Activated CD8-positive, alpha-beta memory T cell treated with anti-CD3 and anti-CD28 coated beads, Interleukin-2, amount 50 U/mL, for 48 hours (primary cell): ENCODE data around the gene SP140.
"Not testable (repeated sequence)": the region's sequence is repeated elsewhere in the genome, so short reads cannot be mapped to it uniquely, and the experiment has no call there.

Experiments used
- DNase-seq: peaks from one replicate; pipeline ENCODE4 v3.0.0-alpha.2; 2020

The SP140 gene

DNA sequence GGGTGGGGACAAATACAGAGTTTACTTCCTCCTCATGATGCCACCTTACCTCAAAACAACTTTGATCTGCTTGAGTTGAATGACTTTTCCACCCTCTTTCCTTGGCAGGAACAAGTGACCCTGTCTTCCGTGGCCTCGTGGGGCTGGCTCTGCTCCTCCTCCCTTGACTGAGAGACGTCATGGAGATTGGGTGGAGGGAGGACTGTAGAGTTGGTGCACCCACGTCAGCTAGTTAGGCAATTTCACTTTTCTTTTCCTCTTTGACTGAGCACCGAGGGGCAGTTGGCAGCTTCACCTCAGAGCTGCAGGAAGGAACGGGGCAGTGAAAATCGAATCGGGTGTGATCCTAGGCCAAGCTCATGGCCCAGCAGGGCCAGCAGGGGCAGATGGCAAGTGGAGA, at the start of gene SP140:
TSS of gene SP140 (plus strand) at position 251 of the 400 bp plus-strand sequence. CDS start at position 360, 109 bp downstream.
- peak; percentile 78 for DNase-seq

DNA sequence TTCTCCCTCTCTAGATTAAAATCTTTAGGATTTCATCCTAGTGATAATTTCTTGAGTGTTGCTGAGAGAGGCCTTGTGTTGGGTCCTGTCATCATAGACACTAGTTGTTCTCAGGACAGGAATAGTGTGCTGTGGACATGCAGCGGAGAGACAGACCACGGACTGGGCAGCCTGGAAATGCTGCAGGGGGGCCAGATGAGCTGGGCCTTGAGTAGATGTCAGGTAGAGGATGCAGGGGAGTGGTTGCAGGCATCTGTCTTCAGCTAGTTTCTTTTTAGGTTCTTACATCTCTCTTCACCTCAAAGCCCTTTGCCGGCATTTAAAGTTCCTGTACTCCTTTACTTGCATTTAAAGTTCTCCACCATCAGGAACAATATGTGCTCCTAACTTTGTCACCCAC, 48.5 kb upstream of the SP140 start:
- no peak for DNase-seq

DNA sequence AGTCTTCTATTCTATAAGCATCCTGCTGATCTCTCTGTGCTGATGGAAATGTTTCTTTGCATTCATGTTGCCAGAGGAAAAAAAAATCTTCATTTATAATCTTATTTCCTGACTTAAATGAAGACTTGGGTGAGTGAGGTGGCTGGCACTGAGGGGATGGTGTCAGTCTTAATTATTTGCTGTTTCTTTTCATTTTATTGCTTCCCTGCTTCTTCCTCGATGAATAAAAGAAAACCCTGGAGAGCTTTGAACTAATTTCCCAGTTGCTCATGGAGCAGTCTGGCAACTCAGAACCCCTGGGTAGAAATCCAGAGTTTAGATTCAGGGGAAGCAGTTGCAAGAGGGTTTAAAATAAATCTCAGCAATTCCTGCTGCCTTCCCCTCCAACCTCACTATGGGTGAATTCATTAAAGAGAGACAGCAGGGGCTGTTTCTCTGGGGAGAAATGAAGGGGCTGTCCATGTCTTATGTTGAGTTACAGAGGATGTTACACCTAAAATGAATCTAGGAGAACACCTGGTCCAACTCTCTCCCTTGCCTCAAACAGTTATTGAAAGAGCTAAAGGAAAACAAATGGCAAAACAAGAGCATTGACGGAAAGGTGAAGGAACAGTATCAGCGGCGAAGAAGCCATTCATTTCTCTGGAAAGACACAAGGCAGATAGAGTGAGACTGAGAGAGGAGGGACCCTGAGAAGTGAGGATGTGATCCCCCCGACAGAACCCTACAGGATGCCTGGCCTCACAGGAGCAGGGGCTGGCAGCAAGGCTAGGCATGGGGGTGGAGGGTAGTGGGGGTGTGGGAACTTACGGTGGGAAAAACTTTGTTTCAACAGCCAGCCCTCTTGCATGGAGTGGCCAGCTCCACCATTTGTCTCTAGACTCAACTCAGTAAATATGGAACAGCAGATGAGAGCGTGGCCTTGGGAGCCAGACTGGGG, 46.7 kb upstream of the SP140 start:
- DNase-seq, result no peak

DNA sequence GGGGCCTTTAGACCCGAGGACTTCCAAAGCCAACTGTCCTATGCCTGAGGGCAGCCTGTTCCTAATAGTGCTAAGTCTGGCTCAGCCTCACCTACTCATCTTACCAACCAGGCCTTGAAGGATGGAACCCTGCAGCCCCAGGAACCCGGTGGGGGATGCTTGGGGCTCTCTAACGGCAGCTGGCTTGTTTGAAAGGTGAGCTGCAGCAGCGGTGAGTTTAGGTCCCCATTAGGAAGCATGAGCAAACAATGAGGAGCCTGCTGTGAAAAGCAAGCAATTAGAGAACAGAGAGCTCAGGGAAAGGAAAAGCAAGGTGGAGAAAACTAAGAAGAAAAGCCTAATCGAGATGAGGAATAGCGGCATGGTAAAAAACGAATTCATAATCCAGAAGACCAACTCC, 45.6 kb upstream of the SP140 start:
- no peak for DNase-seq

DNA sequence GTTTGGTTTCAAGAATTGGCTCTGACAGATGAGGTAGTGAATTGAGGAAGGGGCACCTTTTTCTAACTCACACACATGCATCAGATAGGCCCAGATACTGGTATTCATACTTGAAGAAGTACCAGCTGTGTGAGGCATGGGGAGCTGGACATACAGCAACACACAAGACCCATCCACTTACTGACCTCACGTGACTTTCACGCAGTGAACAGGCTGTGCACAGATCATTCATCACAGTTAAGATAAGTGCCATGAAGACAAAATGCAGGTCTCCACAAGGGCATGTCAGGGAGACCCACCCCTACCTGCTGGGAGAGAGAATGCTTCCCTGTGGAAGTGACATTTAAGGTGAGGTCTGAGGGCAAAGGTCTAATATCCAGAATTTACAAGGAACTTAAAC, 44.3 kb upstream of the SP140 start:
- DNase-seq, result no peak

DNA sequence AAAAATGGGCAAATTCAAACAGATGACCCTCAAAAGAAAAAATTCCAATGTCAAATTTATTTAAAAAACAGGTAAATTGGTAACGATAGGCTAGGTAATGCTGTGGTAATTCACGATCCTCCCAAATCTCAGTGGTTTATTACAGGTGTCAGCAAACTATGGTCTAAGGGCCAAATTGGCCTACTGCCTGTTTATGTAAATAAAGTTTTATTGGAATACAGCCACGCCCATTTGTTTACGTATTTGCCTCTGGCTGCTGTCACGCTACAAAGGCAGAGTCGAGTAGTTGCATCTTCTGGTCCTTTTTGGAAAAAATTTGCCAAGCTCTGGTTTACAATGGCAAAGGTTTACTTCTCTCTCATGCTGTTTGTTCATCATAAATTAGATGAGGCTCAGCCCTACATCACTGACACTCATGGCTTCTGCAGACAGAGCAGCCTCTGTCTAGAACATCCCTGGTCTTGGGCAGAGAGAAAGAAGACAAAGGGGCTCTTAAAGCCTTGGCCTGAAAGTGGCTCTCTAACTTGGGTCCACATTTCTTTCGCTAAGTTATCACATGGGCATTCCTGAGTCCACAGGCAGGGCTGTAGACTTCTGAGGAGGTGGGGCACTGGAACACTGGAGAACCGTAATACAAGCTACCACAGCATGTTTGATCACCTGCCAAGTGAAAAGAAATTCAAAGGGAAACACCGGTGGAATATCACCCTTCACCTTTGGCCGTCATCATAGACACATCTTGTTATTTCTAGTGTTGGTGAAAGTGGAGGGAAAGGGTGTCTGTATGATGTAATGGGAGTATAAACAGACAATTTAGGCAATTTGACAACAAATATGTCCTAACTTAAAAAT, 40.6 kb upstream of the SP140 start:
- DNase-seq, result no peak

DNA sequence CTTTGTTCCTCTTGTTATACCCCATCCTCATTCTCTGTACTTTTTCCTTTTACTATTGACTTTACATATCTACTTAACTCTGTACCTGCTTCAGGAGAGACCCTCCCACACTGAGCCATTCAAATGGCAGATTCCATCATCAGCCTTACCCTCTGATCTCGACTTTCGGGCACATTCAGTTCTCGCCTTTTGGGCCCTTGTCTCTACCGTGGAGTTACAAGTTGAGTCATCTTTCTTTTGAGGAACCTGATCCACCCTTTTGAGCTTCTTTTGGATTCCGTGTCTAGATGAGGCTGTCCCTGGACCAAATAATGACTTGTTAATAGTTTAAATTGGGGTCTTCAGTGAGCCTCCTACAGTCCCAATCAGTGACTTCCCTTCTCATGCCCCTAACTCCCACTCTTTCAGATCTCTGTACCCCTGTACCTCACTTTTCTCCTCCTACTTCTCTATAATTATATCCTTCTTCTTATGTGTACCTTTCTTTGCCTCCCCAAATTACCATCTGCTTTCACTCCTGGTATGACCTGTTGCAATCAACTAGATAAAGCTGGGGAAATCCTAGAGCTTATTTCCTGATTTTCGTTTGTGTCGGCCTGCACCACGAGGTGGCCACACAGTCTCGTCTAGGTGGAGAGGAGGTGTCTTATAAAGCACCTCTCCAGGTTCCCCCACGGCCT, 23.0 kb upstream of the SP140 start:
- DNase-seq, result no peak

DNA sequence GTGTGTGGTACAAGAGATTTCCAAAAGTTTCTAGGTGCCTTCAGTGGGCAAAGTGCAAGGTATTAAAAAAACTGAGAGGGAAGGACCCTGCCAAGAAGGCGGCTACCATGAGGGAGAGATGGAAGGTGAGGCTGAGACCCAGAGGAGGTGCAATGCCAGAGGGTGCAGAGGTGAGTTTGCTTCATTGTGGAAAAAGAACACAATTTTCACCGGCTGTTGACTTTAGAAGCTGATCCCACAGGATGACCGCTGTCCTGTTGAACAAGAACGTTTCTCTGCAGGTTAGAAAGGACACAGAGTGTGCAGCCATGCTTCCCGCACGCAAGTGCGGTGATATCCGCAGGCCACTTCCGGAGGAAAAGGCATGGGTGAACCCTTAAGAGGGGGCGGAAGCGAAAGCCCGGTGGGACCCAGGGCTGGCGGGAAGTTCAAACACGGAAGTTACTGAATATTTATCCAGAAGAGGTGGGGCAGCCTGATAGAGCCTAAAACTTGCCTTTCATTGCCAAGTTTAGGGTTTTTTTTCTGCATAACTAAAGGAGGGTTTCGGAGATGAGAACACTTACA, 22.3 kb upstream of the SP140 start:
- no peak for DNase-seq

DNA sequence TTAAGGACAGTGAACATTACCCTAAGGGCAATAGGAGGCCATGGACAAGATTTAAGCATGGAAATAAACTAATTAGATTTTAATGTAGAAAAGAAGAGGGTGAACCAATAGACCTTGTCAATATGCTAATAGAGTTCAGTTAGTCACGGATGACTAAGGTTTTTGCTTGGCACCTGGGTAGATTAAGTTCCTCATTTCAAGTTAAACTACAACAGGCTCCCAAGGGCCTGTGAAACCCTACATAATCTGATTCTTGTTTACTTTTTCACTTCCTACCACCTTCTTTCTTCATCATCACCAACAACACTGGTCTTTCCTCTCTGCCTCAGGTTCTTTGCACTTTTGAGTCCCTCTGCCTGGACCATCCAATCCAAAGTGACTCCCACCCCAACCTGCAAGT, 20.5 kb upstream of the SP140 start:
- DNase-seq, result no peak

DNA sequence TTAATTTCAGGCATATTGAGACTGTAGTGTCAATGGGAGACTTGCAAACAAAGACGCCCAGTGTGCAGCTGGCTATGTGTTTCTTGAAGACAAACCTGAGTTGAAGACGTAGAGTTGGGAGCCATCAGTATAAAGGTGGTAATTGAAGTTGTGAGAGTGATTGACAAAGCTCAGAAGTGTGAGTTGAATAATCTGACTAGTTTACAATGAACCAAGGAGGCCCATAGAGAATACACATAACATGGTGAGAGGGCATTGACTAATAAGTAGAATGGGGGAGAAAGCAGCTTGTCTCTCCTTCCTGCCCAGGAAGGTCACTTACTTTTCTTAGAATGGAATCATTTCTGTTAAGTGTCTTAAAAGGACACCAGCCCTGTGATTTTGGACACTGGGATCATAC, 19.8 kb upstream of the SP140 start:
- no peak for DNase-seq

DNA sequence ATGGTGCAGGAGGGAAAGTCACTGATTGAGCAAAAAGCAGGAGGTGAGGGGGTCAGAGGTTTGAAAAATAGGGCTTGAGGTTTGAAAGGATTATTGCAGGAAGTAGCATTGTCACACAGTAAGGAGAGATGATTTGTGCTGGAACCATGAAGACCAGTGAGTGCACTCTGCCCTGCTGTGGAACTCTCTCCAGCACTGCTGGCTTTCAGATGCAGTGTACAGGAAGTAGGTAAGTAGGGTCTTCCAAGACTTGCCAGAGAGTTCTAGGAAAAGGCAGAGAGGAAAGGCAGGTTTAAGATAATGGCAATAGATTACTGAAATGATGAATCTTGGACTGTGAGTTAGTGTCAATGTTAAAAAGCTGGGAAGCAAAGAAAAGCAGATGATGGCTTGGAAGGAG, 17.0 kb upstream of the SP140 start:
- DNase-seq, result no peak

DNA sequence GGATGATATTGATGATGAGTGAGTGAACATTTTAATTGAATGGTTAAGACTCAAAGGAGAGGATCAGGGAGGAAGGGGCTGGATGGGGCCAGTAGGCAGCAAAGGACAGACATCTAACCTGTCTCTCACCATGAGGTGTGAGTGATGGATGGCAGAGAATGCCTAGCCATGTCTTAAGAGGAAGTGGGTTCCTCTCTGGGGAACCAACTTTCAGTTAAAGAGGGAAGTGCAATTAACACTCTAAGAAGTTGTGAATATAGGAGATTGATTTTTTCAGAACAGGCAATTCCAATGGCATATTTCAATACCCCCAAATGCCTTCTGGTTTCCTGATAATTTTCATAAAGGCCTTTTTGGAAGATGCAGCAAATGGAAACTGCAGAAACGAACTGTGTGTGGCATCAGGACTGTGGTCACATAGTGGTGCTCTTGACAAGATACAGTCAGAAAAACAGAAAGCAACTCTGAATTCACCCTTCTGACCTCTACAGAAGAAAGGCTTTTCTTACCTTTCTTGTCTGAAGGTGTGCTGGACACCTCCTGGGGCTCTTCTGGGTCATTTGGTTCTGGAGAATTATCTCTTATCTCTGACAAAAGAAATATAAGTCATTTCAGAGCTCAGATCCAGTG, 16.0 kb upstream of the SP140 start:
- no peak for DNase-seq

DNA sequence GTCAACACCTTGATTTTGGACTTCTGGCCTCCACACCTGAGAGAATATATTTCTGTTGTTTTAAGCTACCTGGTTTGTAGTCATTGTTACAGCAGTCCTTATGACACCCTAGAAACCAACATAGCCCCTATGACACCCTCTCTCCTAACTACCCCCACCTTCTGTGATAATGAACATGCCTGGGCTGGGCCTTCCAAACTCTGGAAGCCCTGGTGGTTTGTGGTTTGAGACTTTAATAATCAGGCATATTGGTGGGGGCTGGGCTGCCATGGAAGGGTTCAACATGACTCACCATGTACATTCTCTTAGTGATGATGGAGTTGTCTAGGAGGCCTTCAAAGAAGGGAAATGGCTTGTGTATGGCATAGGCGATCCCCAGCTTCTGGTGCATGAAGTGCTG, 9.0 kb upstream of the SP140 start:
- DNase-seq, result no peak

DNA sequence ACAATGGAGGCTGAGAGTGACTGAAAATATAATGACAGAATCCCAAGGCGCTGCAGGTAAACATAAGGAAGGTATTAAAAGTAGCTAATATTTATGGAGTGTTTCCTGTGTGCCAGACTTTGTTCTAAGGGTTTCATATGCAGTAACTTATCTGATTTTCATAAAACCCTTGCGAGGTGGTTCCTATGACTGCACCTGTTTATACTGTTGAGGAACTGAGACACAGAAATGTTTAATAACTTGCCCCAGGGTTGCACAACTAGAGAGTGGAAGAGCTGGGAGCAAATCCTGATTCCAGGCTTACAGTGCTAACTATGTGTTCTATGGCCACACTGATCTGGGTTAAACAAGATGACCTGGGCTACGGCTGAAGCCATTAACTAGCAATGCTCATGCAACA, 8.1 kb upstream of the SP140 start:
- DNase-seq, result no peak

DNA sequence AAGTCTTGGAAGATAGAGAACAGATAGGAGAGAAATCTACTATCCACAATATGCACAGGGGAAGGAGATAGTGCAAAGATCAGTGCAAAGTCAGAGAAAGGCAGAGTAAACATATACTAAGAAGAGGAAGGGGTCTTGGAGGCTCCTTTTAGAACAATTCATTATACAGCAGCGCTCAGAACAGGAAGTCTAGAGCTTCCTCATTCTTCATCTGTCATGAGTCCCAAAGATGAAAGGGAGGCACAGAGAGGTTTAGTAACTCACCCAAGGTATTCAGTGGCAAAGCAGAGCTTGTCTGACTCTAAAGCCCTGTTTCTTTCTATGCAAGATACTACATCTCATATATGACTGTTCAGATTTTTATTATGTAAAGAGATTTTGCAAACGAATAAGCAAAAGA, 7.1 kb upstream of the SP140 start:
- DNase-seq, result no peak

DNA sequence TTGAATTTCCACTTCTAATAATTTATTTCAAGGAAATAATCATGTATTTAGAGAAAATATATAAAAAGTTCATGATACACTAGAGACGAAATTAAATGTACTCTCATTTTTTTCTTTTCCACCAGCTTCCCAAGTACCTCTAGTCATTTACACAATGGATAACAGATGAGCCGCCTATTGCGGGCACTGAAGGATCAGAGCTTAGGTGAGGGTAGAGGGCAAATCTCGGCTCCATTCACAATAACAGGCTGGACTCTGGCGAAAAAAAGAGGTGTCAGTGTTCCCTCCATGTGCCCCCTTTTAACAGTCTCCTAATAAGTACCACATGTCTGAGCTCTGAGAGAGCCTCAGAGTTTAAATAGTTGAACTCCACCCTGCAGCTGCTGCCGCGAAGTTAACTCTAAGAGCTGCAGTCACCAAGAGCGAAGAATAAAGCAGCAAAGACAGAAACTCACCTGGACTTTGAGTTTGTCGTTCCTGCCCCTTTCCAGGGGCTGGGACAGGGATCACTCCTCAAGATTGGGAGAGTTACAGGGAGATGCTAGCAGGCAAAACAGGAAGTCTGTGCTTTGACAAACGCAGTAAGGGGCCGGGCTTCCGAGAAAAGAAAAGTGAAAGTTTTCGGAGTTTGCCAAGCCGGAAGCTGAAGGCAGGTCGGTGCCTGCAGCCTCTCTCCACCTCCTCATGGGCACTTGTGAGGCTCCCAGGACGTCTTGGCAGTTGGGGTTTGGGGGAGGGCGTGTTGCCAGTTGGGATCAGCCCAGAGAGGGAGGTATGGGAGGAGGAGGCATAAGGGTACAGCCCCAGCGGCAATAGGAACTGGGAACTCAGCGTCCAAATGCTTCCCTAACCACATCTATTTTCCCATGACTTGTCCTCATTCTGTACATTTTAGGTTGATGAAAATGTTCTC, 5.9 kb upstream of the SP140 start, which contains the start of gene SP110:
TSS of gene SP110 (minus strand) at position 566 of the 913 bp plus-strand sequence. CDS start 3,057 bp downstream, outside the sequence.
- DNase-seq, result peak; percentile 83

DNA sequence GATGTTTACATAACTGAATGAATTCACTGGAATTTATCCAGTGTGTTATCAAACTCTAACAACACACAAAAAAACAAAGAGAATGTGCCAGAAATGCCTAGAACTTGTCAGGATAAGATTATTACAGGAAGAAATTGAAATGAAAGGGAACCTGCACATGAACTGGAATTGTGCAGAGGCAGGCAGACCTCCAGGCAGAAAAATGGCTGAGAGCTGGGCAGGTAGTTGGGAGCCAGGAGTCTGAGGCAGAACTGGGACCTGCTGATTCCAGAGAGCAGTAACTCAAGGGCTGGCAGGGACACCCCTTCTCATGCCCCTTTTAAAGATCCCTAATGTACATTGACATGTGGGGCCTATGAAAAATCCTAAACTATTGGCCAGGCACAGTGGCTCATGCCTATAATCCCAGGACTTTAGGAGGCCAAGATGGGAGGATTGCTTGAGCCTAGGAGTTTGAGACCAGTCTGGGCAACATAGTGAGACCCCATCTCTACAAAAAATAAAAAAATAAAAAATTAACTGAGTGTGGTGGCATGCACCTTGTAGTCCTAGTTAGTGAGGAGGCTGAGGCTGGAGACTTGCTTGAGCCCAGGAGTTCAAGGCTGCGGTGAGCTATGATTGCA, 5.1 kb upstream of the SP140 start:
- DNase-seq, result no peak

DNA sequence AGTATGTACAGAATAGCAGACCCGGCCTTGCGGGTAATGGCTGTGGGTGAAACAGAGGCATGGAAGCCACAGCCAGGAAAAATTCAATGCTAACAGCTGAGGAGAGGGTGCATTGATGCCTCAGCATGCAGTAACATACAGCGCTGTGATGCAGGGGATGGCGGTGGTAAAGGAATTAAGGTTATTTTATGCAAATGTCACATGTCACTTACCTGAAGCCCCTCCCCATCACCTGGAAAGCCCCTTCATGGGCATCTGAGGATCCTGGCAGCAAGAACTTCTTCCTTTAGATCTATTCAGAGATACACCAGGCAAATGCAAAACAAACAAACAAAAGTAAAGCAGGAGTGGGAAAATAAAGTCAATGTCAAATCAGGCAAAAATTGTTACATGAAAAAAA, 4.0 kb upstream of the SP140 start:
- DNase-seq, result no peak

DNA sequence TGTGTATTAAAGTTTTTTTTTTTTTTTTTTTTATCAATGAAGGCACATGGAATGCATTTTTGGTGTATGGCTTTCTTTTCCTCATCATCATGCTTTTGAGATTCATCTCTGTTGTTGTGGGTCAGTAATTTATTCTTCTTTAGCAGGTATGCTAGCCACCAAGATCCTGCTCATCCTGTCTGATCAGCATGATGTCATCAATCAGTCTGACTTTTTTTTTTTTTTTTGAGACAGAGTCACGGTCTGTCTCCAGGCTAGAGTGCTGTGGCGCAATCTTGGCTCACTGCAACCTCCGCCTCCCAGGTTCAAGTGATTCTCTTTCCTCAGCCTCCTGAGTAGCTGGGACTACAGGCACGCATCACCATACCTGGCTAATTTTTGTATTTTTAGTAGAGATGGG, 2.7 kb upstream of the SP140 start:
- not testable (repeated sequence) for DNase-seq

DNA sequence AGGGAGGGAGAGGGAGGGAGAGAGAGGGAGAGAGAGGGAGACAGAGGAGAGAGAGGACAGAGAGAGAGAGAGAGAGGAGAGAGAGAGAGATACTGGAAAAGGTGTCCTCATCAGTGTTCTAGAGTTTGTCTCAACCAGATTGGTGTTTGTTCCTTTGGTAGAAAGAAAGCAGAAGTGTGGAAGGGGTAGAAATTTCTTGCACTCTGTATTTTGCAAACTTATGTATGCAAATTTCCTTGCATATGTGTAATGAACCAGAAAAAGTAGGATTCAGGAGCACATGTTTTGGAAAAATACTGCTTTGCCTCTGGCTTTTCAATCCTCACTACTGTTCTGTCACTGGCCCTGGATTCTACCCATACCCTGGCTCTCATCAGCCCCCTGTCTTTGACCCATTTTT, 1.1 kb upstream of the SP140 start:
- DNase-seq, result no peak

DNA sequence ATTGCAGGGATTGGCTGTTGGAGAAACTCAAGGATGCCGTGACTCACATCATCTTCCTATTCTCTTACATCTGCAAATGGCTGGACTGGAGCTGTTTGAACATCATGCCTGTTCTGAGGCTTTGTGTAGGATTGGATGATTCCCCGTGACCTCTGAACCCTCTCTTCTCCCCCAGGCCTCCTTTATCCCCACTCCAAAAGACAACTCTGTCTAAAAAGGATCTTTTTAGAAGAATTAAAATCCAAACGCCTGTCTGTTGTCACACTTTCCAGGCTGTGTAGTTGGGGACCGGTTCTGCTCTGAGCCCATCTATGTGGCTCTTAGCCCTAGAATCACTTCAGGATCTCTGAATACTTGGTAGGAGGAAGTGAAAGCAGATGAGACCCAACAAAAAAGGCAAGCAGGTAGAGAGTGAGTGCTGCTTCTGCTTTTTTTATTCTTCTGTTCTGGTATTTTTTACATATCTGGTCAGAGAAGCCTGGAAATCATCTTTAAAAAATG, 565 bp downstream of the SP140 start:
- no peak for DNase-seq
